BE2C (cell line): ENCODE data around the gene ABLIM1.

Source experiments
- DNase-seq: peaks from one replicate; pipeline ENCODE4 v3.0.0-alpha.2; 2020
- H3K27me3 ChIP-seq: fragments of 250-450 bp; sonication (Bioruptor Pico); 2 replicates; pipeline ENCODE4 v1.5.1; 2020; ENCODE audit warnings: mild to moderate bottlenecking
- H3K36me3 ChIP-seq: fragments of 250-450 bp; sonication (Bioruptor Pico); 2 replicates; pipeline ENCODE4 v1.5.1; 2020; ENCODE audit warnings: mild to moderate bottlenecking
- H3K4me1 ChIP-seq: fragments of 250-450 bp; sonication (Bioruptor Pico); 2 replicates; pipeline ENCODE4 v1.5.1; 2020
- H3K4me3 ChIP-seq: 2 replicates; pipeline ENCODE4 v1.5.1; 2011; ENCODE audit warnings: low read depth, low read length
- H3K9me3 ChIP-seq: fragments of 250-450 bp; sonication (Bioruptor Pico); 2 replicates; pipeline ENCODE4 v1.5.1; 2020
- CTCF ChIP-seq: IDR thresholded peaks from 2 replicates; pipeline ENCODE4 v1.5.1; 2012; ENCODE audit warnings: mild to moderate bottlenecking, low read depth, low read length

Gene ABLIM1

GRCh38 chr10:114561008-114561523, 97.0 kb downstream of the ABLIM1 start:
- no peak for DNase-seq
- Histone ChIP-seq H3K4me3 (no peak overlapping the region), H3K9me3 (no peaks in the 10 kb centered on the region), H3K27me3 (no peaks in the 10 kb centered on the region), H3K4me1 (no peaks in the 10 kb centered on the region), H3K36me3 (no peaks in the 10 kb centered on the region)
- no peak for TF ChIP-seq CTCF

- no peak overlapping the region for H3K4me3 ChIP-seq
- H3K27me3 ChIP-seq, result no peaks in the 10 kb centered on the region
- H3K9me3 ChIP-seq, result no peaks in the 10 kb centered on the region
- H3K4me1 ChIP-seq, result no peaks in the 10 kb centered on the region
- no peak for TF ChIP-seq CTCF
- no peaks in the 10 kb centered on the region for H3K36me3 ChIP-seq
- DNase-seq, result no peak
Observed at GRCh38 chr10:114560144-114560543, 97.9 kb downstream of the ABLIM1 start.

- no peak for TF ChIP-seq CTCF
- DNase-seq, result no peak
Observed at GRCh38 chr10:114559636-114560035, 98.4 kb downstream of the ABLIM1 start.

GRCh38 chr10:114557854-114558253, 100.2 kb downstream of the ABLIM1 start:
- Histone ChIP-seq H3K9me3 (no peaks in the 10 kb centered on the region), H3K4me3 (no peak overlapping the region), H3K27me3 (no peaks in the 10 kb centered on the region), H3K4me1 (no peaks in the 10 kb centered on the region), H3K36me3 (no peaks in the 10 kb centered on the region)
- TF ChIP-seq CTCF, result no peak
- no peak for DNase-seq

More at GRCh38 chr10:114559636-114560035, 98.4 kb downstream of the ABLIM1 start:
- Histone ChIP-seq H3K4me3 (no peak overlapping the region), H3K27me3 (no peaks in the 10 kb centered on the region), H3K36me3 (no peaks in the 10 kb centered on the region), H3K9me3 (no peaks in the 10 kb centered on the region), H3K4me1 (no peaks in the 10 kb centered on the region)

GRCh38 chr10:114556236-114557122, 101.6 kb downstream of the ABLIM1 start:
- no peaks in the 10 kb centered on the region for H3K36me3 ChIP-seq
- H3K4me1 ChIP-seq, result peaks cover 6% of the 10 kb centered on the region; the same call in 1 of the 2 replicates
- no peaks in the 10 kb centered on the region for H3K9me3 ChIP-seq
- no peak overlapping the region for H3K4me3 ChIP-seq
- no peak for DNase-seq
- H3K27me3 ChIP-seq, result no peaks in the 10 kb centered on the region
- no peak for TF ChIP-seq CTCF

- Histone ChIP-seq H3K27me3 (no peaks in the 10 kb centered on the region), H3K36me3 (no peaks in the 10 kb centered on the region), H3K9me3 (no peaks in the 10 kb centered on the region), H3K4me3 (no peak overlapping the region), H3K4me1 (peaks cover 6% of the 10 kb centered on the region; the same call in 1 of the 2 replicates)
- no peak for DNase-seq
- no peak for TF ChIP-seq CTCF
Observed at GRCh38 chr10:114553436-114553835, 104.6 kb downstream of the ABLIM1 start.
